ENCODE results near the gene BHLHE23.

The BHLHE23 gene

GRCh38 chr20:63006540-63007359 is at the start of gene BHLHE23:
Gene BHLHE23, minus strand, starts transcription at chr20:63006964. Its CDS starts 190 bp downstream, at chr20:63006774.
- DNase-seq (ENCODE audit: low spot score), result no peak

DNA sequence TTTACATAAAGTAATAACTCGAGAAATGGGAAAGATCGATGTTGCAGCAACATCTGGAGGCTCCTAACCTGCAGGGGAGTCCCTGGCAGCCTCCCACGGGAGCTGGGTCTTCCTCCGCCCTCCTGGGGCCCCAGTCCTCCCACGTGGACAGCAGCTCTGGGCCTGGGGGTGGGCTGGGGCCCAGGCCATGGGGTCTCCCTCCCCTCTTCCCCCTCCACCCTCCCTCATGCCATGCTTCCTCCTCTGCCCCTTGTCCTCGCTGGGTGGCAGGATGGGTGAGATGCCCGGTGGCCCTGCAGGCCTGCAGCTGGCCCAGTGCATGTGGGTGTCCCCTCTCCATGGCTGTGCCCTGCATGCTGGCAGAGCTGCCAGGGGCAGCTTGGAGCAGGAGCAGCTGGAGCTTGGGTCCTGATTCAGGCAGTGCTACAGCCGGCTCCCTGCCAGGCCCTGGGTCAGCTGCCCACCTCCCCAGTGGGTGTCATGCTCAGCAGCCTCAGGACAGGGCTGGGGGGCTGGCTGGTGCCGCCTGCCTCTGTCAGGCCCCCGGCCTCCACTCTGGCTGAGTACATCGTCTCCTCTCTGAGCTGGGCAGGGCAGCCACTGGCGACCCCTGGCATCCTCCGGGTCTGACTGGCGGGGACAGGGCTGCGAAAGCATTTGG is 48.9 kb upstream of the BHLHE23 start:
- no peak for DNase-seq (ENCODE audit: low spot score)

- no peak for DNase-seq (ENCODE audit: low spot score)
These were observed 48.0 kb upstream of the BHLHE23 start for GRCh38 chr20:63054681-63055240.

GRCh38 chr20:63054103-63054474 is 47.3 kb upstream of the BHLHE23 start:
- no peak for DNase-seq (ENCODE audit: low spot score)

DNA sequence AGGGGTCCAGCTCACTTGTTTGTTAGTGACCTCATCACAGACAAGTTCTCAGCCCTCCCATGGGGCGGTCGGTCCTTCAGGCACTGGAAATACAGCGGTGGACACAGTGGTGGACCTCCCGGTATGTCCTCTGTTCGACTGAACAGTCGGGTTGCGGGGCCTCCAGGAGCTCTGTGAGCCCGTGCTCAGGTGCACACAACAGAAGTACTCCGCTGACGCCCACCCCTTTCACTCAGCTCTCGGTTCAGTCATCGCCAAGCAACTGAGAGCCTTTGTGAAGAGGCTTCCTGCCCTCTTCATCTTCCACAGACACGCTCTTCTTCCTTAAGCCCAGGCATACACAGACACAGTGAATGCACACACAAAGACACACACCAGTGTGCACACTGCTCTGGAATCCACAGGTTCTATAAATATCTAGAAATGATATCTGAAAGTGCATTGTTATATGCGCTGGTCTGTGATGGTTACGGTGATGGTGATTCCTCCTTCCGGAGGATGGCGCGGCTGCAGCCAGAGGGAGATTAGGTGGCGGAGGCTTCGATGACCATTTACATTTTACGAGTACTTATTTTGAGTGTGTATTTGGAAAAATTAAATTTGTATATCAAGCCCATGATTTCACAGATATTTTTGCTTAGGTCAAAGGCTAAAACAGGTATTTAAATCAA is 46.8 kb upstream of the BHLHE23 start:
- no peak for DNase-seq (ENCODE audit: low spot score)

DNA sequence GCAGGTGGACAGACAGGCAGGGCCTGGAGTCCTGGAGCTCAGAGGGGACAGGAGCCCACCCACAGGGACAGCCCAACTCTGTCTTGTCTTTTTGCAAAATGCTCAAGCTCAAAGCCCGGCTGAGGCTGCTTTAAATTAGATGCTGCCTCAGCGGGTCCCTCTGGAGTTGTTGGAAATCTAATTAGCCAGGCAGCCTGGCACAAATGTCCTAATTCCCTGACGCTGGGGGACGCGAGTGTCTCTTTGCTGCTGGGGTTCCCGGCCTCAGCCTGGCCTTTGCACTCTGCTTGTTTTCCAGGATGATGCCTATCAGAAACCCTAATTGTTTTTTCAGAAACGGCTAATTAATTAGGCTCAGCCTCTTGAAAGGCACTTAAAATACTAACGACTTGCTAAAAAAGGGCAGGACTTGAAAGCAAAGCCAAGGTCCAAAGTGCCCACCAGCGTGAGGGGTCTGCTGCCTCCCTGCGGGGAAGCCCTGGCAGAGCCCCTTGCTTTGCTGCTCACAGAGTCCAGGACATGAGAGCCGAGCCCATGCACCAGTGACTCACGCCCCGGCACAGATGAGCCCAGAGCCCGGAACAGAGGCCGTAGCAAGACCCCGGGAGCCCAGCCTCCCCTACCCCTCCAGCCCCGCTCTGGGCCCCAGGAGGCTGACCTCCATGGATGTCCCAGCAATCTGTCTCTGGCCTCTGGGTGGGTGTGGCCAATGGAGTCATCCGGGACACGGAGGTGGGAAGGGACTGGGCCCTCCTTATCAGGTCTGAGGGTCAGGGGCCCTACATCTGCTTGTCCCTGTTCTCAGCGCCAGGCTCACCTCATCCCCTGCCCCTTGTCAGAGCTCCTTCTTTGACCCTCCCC is 46.0 kb upstream of the BHLHE23 start:
- no peak for DNase-seq (ENCODE audit: low spot score)

GRCh38 chr20:63051911-63052310 is 45.1 kb upstream of the BHLHE23 start:
- DNase-seq (ENCODE audit: low spot score), result no peak

DNA sequence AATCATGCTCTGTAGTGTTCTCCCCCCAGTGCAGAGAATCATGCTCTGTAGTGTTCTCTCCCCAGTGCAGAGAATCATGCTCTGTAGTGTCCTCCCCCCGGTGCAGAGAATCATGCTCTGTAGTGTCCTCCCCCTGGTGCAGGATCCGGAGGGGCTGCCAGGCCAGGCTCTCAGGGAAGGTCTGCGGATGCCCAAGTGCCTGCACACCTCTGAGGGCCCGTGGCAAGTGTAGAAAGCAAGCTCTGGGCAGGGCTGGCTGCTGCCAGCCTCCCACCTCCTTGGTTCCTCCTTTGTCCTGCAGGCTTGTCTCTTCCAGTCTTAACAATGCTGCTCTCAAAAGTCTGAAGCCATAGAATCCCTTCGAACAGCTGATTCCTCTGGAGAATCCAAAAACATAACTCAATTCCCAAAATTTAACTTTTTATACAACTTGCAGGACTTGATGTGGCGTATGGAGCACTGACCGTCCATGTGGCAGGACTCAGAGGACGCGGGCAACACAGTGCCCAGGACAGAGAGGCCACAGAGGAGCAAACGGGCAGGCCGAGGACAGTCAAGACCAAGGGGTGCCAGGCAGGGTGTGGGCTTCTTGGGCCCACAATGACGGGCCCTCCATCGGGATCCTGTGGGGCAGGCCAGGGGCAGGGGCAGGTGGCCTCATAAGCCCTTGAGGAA is 44.6 kb upstream of the BHLHE23 start:
- no peak for DNase-seq (ENCODE audit: low spot score)

DNA sequence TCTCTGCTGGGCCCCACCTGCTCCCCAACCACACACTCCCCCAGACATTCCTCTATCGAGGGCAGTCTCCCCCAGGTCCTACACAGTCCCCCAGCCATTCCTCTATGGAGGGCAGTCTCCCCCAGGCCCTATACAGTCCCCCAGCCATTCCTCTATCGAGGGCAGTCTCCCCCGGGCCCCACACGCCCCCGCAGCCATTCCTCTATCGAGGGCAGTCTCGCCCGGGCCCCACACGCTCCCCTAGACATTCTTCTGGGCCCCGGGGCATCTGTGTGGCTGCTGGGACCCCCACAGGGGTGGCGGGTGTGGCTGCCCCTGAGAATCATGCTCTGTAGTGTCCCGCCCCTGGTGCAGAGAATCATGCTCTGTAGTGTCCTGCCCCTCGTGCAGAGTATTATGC is 43.6 kb upstream of the BHLHE23 start:
- DNase-seq (ENCODE audit: low spot score), result no peak

DNA sequence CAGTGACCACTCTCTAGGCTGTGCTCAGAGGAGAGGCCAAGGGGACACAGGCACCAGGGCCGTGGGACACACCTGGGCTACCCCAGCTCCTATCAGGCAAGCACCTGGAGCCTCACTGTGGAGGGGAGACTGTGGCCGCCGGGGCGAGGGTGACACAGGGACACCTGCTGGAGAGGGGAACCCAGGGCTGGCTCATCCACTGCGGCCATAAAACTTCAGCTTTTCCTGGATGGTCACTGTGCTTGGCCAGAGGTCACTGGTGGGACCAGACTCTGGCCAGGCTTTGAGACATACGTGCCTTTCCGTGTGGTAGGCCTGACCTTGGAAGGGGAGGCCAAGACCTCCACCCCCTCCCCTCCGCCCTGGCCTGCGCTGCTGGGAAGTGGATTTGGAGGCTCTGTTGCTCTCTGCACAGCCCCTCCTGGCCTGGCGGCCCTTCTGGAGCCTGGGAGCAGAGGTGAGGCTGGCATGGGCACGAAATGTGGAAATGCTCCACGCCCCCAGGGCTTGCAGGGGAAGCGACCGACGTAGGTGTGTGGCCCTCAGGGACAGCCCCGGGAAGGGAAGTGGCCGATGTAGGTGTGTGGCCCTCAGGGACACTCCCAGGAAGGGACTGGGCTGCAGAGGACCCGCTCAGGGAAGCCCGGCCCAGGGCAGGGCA is 42.9 kb upstream of the BHLHE23 start:
- DNase-seq (ENCODE audit: low spot score), result no peak

DNA sequence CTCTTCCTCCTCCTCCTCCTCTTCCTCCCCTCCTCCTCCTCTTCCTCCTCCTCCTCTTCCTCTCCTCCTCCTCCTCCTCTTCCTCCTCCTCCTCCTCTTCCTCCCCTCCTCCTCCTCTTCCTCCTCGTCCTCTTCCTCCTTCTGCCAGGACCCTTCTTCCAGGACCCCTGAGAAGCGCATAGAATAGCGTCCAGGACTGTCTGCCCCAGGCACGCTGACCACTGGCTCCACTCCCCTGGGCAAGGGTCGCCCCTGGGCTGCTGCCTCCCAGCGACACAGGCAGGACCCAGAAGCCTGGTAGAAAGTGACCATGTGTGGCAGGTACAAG is 42.4 kb upstream of the BHLHE23 start:
- DNase-seq (ENCODE audit: low spot score), result no peak

GRCh38 chr20:63048516-63049190 is 41.9 kb upstream of the BHLHE23 start:
- no peak for DNase-seq (ENCODE audit: low spot score)

DNA sequence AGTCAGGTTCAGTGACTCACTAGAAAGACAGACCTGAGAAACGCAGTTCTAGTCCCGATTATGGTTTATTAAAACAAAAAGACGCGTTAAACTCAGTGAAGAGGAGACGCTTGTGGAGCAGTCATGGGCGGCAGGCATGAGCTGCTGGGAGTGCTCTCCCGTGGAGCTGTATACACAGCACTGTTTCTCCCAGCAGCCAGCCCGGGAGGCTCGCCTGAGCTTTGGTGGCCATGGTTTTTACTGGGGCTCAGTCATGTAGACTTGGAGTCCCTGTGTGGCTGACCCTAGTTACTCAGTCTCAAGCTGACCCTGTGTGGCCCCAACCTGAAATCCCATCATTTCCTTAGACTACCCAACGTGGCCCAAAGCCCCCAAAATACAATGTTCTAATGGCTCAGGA is 41.2 kb upstream of the BHLHE23 start:
- DNase-seq (ENCODE audit: low spot score), result no peak

GRCh38 chr20:63047267-63047666 is 40.5 kb upstream of the BHLHE23 start:
- DNase-seq (ENCODE audit: low spot score), result no peak

DNA sequence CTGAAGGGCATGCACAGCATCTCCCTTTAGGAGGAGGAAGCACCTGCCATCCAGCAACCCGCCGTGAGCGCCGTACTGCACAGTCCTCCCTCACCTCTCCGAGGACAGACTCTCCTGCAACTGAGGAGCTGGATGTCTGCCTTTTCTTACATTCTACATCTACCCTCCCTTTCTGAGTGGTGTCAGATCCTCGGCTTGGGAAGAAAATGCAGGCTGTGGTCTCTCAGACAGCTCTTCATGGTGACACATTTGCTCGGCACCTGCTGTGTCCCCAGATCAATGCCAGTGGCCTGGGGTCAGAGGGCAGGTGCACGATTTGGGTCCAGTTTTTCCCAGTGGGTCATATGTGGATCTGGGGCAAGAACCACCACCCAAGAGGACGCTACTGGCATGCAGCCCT is 40.1 kb upstream of the BHLHE23 start:
- DNase-seq (ENCODE audit: low spot score), result no peak

- DNase-seq (ENCODE audit: low spot score), result no peak
These were observed 39.2 kb upstream of the BHLHE23 start for GRCh38 chr20:63045991-63046390.

GRCh38 chr20:63045401-63045800 is 38.6 kb upstream of the BHLHE23 start:
- DNase-seq (ENCODE audit: low spot score), result no peak

DNA sequence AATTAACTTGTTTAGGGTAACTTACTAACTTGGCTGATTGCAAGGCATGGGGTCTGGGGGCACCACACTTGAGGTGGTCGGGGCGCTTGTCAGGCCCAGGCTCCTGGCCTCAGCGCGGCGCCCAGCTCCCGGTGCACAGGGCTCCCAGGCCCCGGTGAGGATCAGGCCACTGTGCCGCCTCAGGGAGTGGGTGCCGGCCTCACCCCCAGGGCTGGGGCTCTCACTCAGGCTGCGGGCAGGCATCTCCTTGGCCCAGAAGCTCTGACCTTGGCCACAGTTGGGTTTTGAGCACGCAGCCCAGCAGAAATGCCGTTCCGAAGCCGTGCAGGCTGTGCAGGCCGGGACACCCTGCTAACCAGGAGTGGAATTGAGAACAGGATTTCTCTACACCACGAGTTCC is 37.8 kb upstream of the BHLHE23 start:
- no peak for DNase-seq (ENCODE audit: low spot score)

- no peak for DNase-seq (ENCODE audit: low spot score)
These were observed 37.4 kb upstream of the BHLHE23 start for GRCh38 chr20:63044204-63044600.

All from AG20443 (cell line).